Gastroesophageal sphincter (tissue), 4 donors: Measurements from ENCODE around the gene XYLT1. TPM values are rescaled to one million over a fixed set of nuclear protein-coding genes. Genes with fewer than 3 reads are reported as not detected.

Experiments used
- ATAC-seq: fragments of 150-250 bp; one replicate; pipeline ENCODE4 v1.9.1; 2016; ENCODE audit warnings: mild to moderate bottlenecking, moderate library complexity
- H3K27ac ChIP-seq, 4 donors: fragments of 200-600 bp; sonication (generic) in 3 of 4; 1 replicate in 3 of 4; 2 replicates in 1 of 4; pipeline ENCODE4 v1.5.1; 2016 to 2019
- H3K27me3 ChIP-seq: fragments of 200-600 bp; sonication (generic); one replicate; pipeline ENCODE4 v1.5.1; 2019
- H3K36me3 ChIP-seq, 2 donors: fragments of 200-600 bp; sonication (generic); one replicate each; pipeline ENCODE4 v1.5.1; 2019; ENCODE audit warnings: control low read depth in 1 of 2
- H3K4me1 ChIP-seq, 3 donors: fragments of 200-600 bp; sonication (generic); 1 replicate in 2 of 3; 2 replicates in 1 of 3; pipeline ENCODE4 v1.5.1; 2016 to 2019; ENCODE audit warnings: control low read depth in 2 of 3
- H3K4me3 ChIP-seq, 2 donors: fragments of 200-600 bp; sonication (generic); one replicate each; pipeline ENCODE4 v1.5.1; 2019; ENCODE audit warnings: mild to moderate bottlenecking in 1 of 2, moderate library complexity in 1 of 2
- H3K9me3 ChIP-seq, 3 donors: fragments of 200-600 bp; sonication (generic); one replicate each; pipeline ENCODE4 v1.5.1; 2017 to 2019; ENCODE audit warnings: control low read depth in 2 of 3
- EP300 ChIP-seq: sonication (generic); formaldehyde crosslinking; IDR thresholded peaks from one replicate; pipeline ENCODE4 v1.6.1; 2017; ENCODE audit warnings: antibody characterized with exemption, mild to moderate bottlenecking
- POLR2A ChIP-seq, 2 donors: fragments of 450-650 bp; IDR thresholded peaks; one replicate each; pipeline ENCODE4 v1.6.1; 2017; ENCODE audit warnings: antibody characterized with exemption in 2 of 2, mild to moderate bottlenecking in 2 of 2, moderate library complexity in 1 of 2
- POLR2AphosphoS5 ChIP-seq: sonication (generic); formaldehyde crosslinking; IDR thresholded peaks from one replicate; pipeline ENCODE4 v1.6.1; 2017; ENCODE audit warnings: antibody characterized with exemption
- WGBS, 2 donors: methylation state at CpG; one replicate each; pipeline ENCODE4 v1.1.5; 2018; ENCODE audit warnings: low coverage in 1 of 2; 5-methylcytosine and 5-hydroxymethylcytosine counted together
- total RNA-seq, 4 donors: library from RNA; depleted of rRNA; stranded (reverse); fragments of >200 nt; gene quantifications; one replicate each; pipeline ENCODE4 v1.1.0, GENCODE V29; 2016
- TF ChIP-seq, protein P1 (sequence below), 4 experiments: fragments of 200-600 bp in 2 of 4; fragments of 450-650 bp in 2 of 4; sonication (generic) in 1 of 4; IDR thresholded peaks; one replicate each; pipeline ENCODE4 v1.5.1; 2017 to 2019; ENCODE audit warnings: antibody characterized with exemption in 4 of 4, mild to moderate bottlenecking in 2 of 4, moderate library complexity in 2 of 4

XYLT1 gene
- total RNA-seq, 4 donors from 2014 or later: 19.1 to 51.6 (median 23.7) TPM

DNA sequence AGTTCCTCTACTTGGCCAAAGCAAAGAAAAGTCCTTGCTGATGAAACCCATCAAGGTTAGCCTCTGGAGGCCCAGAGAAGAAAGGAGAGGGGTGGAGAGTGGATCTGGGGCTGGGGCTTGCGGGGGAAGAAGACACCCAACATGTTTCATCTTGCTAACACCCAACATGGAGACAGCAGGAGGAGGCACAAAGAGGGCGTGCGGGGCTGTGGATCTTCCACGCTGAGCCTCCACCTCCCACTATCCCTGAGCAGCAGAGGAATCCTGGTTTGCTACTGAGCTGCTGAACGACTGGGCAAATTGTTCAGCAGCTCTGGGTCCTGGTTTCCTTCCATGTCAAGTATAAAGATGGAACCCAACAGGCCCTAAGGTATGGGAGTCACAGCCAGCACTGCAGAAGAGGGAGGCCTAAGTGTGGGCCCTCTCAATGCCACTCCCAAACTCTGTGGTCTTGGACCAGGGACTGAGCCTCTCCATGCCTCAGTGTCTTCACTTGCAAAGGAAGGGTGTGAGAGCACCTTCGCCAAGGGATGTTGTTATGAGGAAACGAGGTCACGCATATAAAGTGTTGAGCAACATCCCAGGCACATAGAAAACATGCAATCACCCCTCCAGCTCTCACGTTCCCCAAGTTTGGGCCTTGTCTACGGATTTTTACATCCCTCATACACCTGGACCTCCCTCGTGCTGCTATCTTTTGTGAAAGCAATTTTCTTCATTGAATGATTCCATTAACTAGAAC lies 122.5 kb downstream of the XYLT1 start:
- peak overlapping the region; percentile 63 to 96 (median 85) for H3K27ac ChIP-seq
- no peak overlapping the region for H3K4me3 ChIP-seq
- peaks cover 17 to 74% (median 39%) of the 10 kb centered on the region in 3 donors for H3K4me1 ChIP-seq
- no peaks in the 10 kb centered on the region for H3K36me3 ChIP-seq
- no peaks in the 10 kb centered on the region for H3K27me3 ChIP-seq
- no peak for TF ChIP-seq POLR2AphosphoS5
- TF ChIP-seq, protein P1, sequence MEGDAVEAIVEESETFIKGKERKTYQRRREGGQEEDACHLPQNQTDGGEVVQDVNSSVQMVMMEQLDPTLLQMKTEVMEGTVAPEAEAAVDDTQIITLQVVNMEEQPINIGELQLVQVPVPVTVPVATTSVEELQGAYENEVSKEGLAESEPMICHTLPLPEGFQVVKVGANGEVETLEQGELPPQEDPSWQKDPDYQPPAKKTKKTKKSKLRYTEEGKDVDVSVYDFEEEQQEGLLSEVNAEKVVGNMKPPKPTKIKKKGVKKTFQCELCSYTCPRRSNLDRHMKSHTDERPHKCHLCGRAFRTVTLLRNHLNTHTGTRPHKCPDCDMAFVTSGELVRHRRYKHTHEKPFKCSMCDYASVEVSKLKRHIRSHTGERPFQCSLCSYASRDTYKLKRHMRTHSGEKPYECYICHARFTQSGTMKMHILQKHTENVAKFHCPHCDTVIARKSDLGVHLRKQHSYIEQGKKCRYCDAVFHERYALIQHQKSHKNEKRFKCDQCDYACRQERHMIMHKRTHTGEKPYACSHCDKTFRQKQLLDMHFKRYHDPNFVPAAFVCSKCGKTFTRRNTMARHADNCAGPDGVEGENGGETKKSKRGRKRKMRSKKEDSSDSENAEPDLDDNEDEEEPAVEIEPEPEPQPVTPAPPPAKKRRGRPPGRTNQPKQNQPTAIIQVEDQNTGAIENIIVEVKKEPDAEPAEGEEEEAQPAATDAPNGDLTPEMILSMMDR (IDR thresholded peaks at IDR 0.05): no peak
- no peak for TF ChIP-seq EP300
- TF ChIP-seq POLR2A (IDR thresholded peaks at IDR 0.05): no peak
- ATAC-seq: no peak
- H3K9me3 ChIP-seq: no peaks in the 10 kb centered on the region
- 80 to 91% methylated on average over 5 of the region's 11 CpGs for WGBS, 2 donors

- peak overlapping the region; percentile 63 to 96 (median 85) for H3K27ac ChIP-seq
- TF ChIP-seq, protein P1 (IDR thresholded peaks at IDR 0.05): no peak
- TF ChIP-seq POLR2A (IDR thresholded peaks at IDR 0.05) (no peak), EP300 (no peak), POLR2AphosphoS5 (no peak)
- WGBS, 2 donors: 0 to 30% methylated on average over 1 to 2 of the region's 5 CpGs
Measured at GRCh38 chr16:17347624-17348023, 123.1 kb downstream of the XYLT1 start.

GRCh38 chr16:17346621-17347569 lies 123.9 kb downstream of the XYLT1 start:
- TF ChIP-seq, protein P1 (IDR thresholded peaks at IDR 0.05): no peak
- no peak for TF ChIP-seq POLR2A (IDR thresholded peaks at IDR 0.05)
- no peak for TF ChIP-seq EP300
- no peak for TF ChIP-seq POLR2AphosphoS5
- 38 to 51% methylated on average over 8 to 10 of the region's 12 CpGs for WGBS, 2 donors
- Histone ChIP-seq H3K36me3 (no peaks in the 10 kb centered on the region), H3K4me3 (no peak overlapping the region), H3K27ac (peak overlapping the region; percentile 63 to 96 (median 85)), H3K9me3 (no peaks in the 10 kb centered on the region), H3K27me3 (no peaks in the 10 kb centered on the region), H3K4me1 (peaks cover 17 to 80% (median 39%) of the 10 kb centered on the region in 3 donors)
- ATAC-seq: no peak

More at GRCh38 chr16:17347624-17348023, 123.1 kb downstream of the XYLT1 start:
- Histone ChIP-seq H3K9me3 (no peaks in the 10 kb centered on the region), H3K36me3 (no peaks in the 10 kb centered on the region), H3K27me3 (no peaks in the 10 kb centered on the region), H3K4me1 (peaks cover 17 to 79% (median 39%) of the 10 kb centered on the region in 3 donors), H3K4me3 (no peak overlapping the region)
- ATAC-seq: no peak

- peak; percentile 90 for ATAC-seq
- no peak for TF ChIP-seq POLR2A (IDR thresholded peaks at IDR 0.05)
- peak; percentile 8 for TF ChIP-seq EP300
- TF ChIP-seq, protein P1 (IDR thresholded peaks at IDR 0.05): peak in 1 of 4 experiments; percentile 37
- TF ChIP-seq POLR2AphosphoS5: peak; percentile 87
- peaks cover 23 to 81% (median 39%) of the 10 kb centered on the region in 3 donors for H3K4me1 ChIP-seq
- H3K36me3 ChIP-seq: no peaks in the 10 kb centered on the region
- no peak overlapping the region for H3K4me3 ChIP-seq
- H3K27me3 ChIP-seq: no peaks in the 10 kb centered on the region
- H3K9me3 ChIP-seq: no peaks in the 10 kb centered on the region
- H3K27ac ChIP-seq: peak overlapping the region; percentile 83 to 97 (median 92)
- 18% methylated on average over 5 of the region's 5 CpGs; no CpG with 5 or more reads in 1 of the 2 donors for WGBS, 2 donors
Measured at GRCh38 chr16:17345043-17345442, 125.7 kb downstream of the XYLT1 start.
